Ishikawa (cell line): Measurements from ENCODE around the gene COX7B2.

ENCODE experiments used
- CREB1 ChIP-seq: IDR thresholded peaks from 2 replicates; pipeline ENCODE4 v1.6.1; 2012; ENCODE audit warnings: low read depth
- EP300 ChIP-seq: IDR thresholded peaks from 2 replicates; pipeline ENCODE4 v1.6.1; 2012; ENCODE audit warnings: borderline replicate concordance
- MAX ChIP-seq: IDR thresholded peaks from 2 replicates; pipeline ENCODE4 v1.6.1; 2012
- NFIC ChIP-seq: IDR thresholded peaks from 2 replicates; pipeline ENCODE4 v1.6.1; 2012
- RAD21 ChIP-seq: IDR thresholded peaks from 2 replicates; pipeline ENCODE4 v1.6.1; 2012; ENCODE audit warnings: low read depth
- REST ChIP-seq: IDR thresholded peaks from 2 replicates; pipeline ENCODE4 v1.6.1; 2012; ENCODE audit warnings: low read depth, mild to moderate bottlenecking
- TAF1 ChIP-seq: IDR thresholded peaks from 2 replicates; pipeline ENCODE4 v1.6.1; 2012; ENCODE audit warnings: low read depth, mild to moderate bottlenecking
- TCF12 ChIP-seq: IDR thresholded peaks from 2 replicates; pipeline ENCODE4 v1.6.1; 2012; ENCODE audit warnings: low read depth
- TEAD4 ChIP-seq: IDR thresholded peaks from 2 replicates; pipeline ENCODE4 v1.6.1; 2012
- YY1 ChIP-seq: IDR thresholded peaks from 2 replicates; pipeline ENCODE4 v1.6.1; 2012; ENCODE audit warnings: low read depth
- ZBTB7A ChIP-seq: IDR thresholded peaks from 2 replicates; pipeline ENCODE4 v1.6.1; 2012; ENCODE audit warnings: low read depth

GRCh38 chr4:46924789-46925529 lies 15.9 kb upstream of the COX7B2 start:
- TF ChIP-seq YY1 (no peak), EP300 (no peak), CREB1 (no peak), RAD21 (no peak), NFIC (no peak), TCF12 (no peak), ZBTB7A (no peak), REST (no peak), TEAD4 (no peak), MAX (no peak), TAF1 (no peak)
